GM18909 (cell line): ENCODE measurements around the gene EPRS1.

Experiments
- ATAC-seq: cut with Tn5 transposase; IDR thresholded peaks from one replicate; pipeline ENCODE4 v1.9.1; 2021; ENCODE audit warnings: mild to moderate bottlenecking; ENCODE audit not compliant: unreplicated experiment, poor library complexity

The EPRS1 gene

GRCh38 chr1:220046052-220046930 is at the start of gene EPRS1:
Gene EPRS1, minus strand, starts transcription at chr1:220046505. Its CDS starts 117 bp downstream, at chr1:220046388.
- peak; percentile 99 for ATAC-seq

DNA sequence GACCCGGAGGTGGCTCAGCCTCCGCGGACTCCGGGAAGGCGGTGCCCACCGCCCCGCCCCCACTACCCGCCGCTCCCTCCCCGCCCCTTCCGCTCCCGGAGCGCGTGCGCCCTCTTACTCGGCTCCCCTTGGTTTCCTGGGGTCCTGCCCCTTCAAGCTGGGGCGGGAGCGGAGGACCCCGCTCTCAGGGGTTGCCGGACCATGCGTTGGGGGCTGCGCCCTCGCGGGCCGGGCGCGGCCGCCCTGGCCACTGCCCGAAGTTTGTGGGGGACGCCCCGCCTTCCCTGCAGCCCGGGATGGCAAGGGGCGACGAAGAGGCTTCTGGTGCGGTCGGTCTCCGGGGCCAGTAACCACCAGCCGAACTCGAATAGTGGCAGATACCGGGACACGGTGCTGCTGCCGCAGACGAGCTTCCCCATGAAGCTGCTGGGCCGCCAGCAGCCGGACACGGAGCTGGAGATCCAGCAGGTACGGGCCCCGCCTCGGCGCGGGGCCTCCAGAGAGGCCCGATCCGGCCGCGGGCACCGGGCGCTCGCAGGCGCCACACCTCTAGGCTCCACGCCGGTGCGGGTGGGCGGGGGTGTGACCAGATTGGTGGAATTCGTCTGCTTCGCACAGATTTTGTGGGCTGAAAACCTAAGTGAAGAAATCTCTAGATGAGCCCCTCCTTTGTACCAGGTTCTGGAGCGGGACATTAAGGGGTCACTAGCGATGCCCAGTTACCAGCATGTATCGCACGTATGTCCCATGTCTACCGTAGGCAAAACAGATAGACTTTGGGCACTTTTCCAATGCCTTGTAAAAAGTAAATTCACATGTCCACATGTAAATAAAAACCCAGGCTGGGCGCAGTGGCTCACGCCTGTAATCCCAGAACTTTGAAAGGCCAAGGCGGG is 48.0 kb upstream of the EPRS1 start, which contains the start of gene IARS2:
IARS2 (plus strand) TSS at position 117 of the 896 bp plus-strand sequence; CDS start at position 202, 85 bp downstream.
- peak; percentile 71 for ATAC-seq

DNA sequence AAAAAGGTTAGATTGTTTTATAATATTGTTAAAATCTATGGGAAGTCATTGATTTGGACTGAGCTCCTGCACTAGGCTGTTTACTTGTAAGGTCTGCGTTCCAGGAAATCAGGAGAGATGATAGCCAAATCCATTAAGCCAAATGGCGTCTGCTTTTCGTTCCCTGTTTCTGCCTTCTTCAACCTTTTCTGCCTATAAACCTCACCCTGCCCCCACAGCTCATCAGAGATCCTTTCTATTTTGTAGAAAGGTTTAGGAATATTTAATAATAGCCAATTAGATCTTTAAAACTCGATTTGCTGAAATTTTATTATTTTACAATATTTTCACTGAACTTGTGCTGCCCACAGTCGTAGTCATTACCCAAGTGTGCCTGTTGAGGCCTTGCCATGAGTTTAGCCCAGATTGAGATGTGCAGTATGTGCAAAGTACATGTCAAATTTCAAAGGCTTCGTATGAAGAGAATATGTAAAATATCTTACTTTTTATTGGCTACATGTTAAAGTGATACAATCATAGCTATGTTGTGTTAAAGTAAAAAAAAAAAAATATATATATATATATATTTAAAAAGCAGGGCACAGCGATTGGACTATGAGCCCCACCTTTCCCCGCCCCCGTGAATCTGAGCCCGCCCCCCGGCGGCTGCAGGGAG is 47.2 kb upstream of the EPRS1 start:
- peak; percentile 9 for ATAC-seq

GRCh38 chr1:220092694-220093093 is 46.4 kb upstream of the EPRS1 start:
- no peak for ATAC-seq

GRCh38 chr1:220089650-220090556 is 43.6 kb upstream of the EPRS1 start, which contains the start of gene BPNT1:
Gene BPNT1, minus strand, starts transcription at chr1:220089788. Its CDS starts 9,942 bp downstream, at chr1:220079846.
- ATAC-seq: peak; percentile 62

DNA sequence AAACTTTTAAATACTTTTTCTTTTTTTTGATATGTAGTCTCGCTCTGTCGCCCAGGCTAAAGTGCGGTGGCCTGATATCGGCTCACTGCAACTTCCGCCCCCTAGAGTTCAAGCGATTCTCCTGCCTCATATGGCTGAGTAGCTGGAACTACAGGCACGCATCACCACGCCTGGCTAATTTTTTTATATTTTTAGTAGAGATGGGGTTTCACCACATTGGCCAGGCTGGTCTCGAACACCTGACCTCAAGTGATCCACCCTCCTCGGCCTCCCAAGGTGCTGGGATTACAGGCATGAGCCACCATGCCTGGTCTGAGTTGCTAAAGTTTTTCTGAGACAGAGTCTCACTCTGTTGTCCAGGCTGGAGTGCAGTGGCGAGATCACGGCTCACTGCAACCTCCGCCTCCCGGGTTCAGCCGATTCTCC is 40.0 kb upstream of the EPRS1 start:
- peak; percentile 64 for ATAC-seq

- ATAC-seq: no peak
Measured at GRCh38 chr1:220084460-220084859, 38.2 kb upstream of the EPRS1 start.

GRCh38 chr1:220077887-220078286 is 31.6 kb upstream of the EPRS1 start:
- ATAC-seq: no peak

- no peak for ATAC-seq
Measured at GRCh38 chr1:220076861-220077762, 30.8 kb upstream of the EPRS1 start.

GRCh38 chr1:220067269-220068204 is 21.2 kb upstream of the EPRS1 start:
- no peak for ATAC-seq

DNA sequence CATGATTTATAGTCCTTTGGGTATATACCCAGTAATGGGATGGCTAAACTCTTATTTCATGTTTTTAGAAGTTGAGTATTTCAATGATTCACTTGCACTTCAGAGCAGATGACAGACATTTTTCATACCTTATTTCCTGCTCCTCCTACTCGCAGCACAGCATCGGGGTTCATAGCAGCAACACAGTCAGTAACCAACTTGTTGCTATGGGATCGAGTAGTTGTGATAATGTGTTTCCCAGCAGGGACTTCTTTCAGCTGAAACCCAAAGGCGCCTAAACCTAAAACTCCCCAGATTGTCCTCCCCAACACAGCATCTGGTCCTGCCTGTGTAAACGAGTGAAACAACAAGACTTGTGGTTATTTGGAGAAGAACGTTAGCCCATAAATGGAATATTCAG is 16.3 kb upstream of the EPRS1 start:
- ATAC-seq: no peak

DNA sequence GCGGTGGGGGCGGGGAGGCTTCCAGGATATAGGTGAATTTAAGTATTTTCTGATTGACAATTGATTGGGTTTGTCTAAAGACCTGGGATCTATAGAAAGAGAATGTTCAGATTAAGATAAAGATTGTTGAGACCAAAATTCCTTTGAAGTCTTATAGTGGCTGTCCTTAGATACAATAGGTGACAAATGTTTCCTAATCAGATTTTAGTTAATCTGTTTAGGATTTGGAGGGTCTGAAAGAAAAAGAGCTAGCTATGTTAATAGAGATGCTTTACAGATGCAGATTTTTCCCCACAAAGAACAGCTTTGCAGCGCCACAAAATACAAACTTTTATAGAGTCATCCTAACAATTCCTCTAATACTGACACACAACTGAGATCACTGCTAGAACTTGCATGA is 14.6 kb upstream of the EPRS1 start:
- ATAC-seq: no peak

GRCh38 chr1:220056374-220056773 is 10.1 kb upstream of the EPRS1 start:
- ATAC-seq: no peak

GRCh38 chr1:220045356-220046051 is 801 bp downstream of the EPRS1 start:
- ATAC-seq: no peak

GRCh38 chr1:220044678-220045355 is 1.5 kb downstream of the EPRS1 start:
- ATAC-seq: no peak

GRCh38 chr1:220043646-220044045 is 2.7 kb downstream of the EPRS1 start:
- no peak for ATAC-seq
